ENCODE results near the gene MTCH1.

The MTCH1 gene

GRCh38 chr6:36958775-36959554, 27.0 kb downstream of the MTCH1 start:
- no peak for TF ChIP-seq CTCF (IDR thresholded peaks at IDR 0.05; ENCODE audit: low read depth, low read length)
- H3K4me3 ChIP-seq (ENCODE audit: low read depth, low read length) = no peak overlapping the region

DNA sequence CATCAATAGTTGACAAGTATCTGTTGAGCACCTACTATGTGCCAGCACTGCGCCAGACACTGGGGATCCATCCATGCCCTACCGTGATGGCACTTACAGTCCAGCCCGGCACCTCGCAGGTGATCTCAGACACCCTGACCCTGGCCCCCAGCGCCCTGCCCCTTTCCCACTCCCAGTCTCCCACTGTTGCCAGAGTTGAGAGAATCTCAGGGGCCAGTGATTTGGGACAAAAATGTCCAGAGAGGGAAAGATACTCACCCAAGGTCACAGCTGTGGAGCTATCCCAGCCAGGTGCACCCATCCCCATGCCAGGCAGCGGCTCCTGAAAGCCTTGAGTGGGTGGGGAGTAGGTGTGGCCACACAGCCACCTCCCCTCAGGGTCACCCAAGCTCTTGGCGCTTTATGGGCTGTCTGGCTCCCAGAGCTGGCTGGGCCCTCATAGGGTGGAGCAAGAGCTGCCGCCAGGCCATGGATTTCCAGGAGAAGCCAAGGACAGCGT, 28.2 kb downstream of the MTCH1 start:
- no peak overlapping the region for H3K4me3 ChIP-seq (ENCODE audit: low read depth, low read length)
- TF ChIP-seq CTCF (IDR thresholded peaks at IDR 0.05; ENCODE audit: low read depth, low read length) = no peak

DNA sequence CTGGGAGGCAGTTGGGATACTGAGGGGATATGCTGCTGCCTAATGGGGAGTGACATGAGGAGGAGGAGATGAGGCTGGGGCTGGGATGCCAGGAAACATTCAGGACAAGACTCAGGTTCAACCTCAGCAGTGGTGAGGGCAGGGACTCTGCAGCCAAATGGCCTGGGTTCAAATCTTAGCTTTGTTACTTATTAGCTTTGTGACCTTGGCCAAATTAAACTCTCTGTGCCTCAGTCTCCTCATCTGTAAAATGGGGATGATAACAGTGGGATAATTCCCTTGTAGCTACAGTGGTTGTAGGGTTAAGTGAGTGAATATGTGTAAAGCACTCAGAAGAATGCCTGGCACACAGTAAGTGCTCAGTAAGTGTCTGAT, 29.6 kb downstream of the MTCH1 start:
- no peak overlapping the region for H3K4me3 ChIP-seq (ENCODE audit: low read depth, low read length)
- no peak for TF ChIP-seq CTCF (IDR thresholded peaks at IDR 0.05; ENCODE audit: low read depth, low read length)

DNA sequence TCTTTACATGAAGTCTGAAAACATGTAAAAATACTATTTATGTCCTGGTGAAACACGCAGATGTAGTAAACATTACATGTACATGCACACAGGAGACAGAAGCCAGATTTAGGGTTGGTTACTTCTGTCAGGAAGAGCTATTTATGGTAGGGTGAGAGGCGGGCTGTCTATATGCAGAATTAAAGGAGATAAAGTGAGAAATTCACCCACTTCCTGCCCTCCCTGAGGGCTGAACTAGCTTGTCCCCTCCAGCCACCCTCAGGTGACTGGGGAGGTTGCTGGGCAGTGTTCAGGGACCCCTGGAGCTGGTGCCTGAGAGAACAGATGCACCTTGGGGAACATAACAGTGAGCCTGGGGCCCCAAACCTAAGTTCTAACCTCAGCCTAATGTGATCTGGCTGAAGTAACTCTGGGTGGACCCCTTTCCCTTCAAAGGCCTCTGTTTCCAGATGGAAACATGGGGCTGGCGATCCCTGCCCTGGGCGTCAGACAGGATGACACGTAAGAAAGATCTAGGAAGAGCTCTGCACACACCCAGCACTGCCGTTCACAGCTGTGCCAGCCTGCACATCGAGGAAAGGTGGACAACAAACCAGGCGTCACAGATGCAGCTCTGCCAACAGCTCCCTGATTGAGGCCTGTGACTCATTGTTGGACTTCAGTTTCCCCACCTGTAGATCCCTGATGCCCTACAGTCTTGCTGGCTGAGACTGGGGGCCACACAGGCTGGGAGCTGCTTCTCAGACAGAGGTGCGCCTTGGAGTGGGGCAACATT, 30.1 kb downstream of the MTCH1 start:
- no peak for TF ChIP-seq CTCF (IDR thresholded peaks at IDR 0.05; ENCODE audit: low read depth, low read length)
- H3K4me3 ChIP-seq (ENCODE audit: low read depth, low read length) = no peak overlapping the region

GRCh38 chr6:36955136-36955535, 30.9 kb downstream of the MTCH1 start:
- TF ChIP-seq CTCF (IDR thresholded peaks at IDR 0.05; ENCODE audit: low read depth, low read length) = no peak
- no peak overlapping the region for H3K4me3 ChIP-seq (ENCODE audit: low read depth, low read length)

- TF ChIP-seq CTCF (IDR thresholded peaks at IDR 0.05; ENCODE audit: low read depth, low read length) = no peak
- H3K4me3 ChIP-seq (ENCODE audit: low read depth, low read length) = no peak within 1 kb of the TSS
Measured at GRCh38 chr6:36954262-36954931, 31.6 kb downstream of the MTCH1 start, which contains the start of gene PI16. Gene PI16 (plus strand): TSS chr6:36954738. CDS start chr6:36954761, 23 bp downstream.

Measured in WI38 (cell line).